DOHH2 (cell line): Measurements from ENCODE around the gene PABPC3.

ENCODE experiments used
- H3F3A ChIP-seq: fragments of 200-600 bp; sonication (generic), shearing (Covaris generic); 2 replicates; pipeline ENCODE4 v1.6.0; 2016; ENCODE audit warnings: antibody characterized with exemption, mild to moderate bottlenecking; ENCODE audit not compliant: control insufficient read depth, insufficient read depth
- H3K27ac ChIP-seq: fragments of 200-600 bp; sonication (generic); 2 replicates; pipeline ENCODE4 v1.5.1; 2014; ENCODE audit warnings: low read depth, mild to moderate bottlenecking, low read length, moderate library complexity
- H3K27me3 ChIP-seq: fragments of 200-600 bp; sonication (generic); 2 replicates; pipeline ENCODE4 v1.6.1; 2014; ENCODE audit warnings: mild to moderate bottlenecking, low read length, mixed read lengths; ENCODE audit not compliant: control insufficient read depth
- H3K36me3 ChIP-seq: fragments of 200-600 bp; sonication (generic); 2 replicates; pipeline ENCODE4 v1.6.1; 2014; ENCODE audit warnings: mild to moderate bottlenecking, low read length, moderate library complexity, mixed read lengths; ENCODE audit not compliant: control insufficient read depth
- H3K4me1 ChIP-seq: fragments of 200-600 bp; sonication (generic); 2 replicates; pipeline ENCODE4 v1.6.1; 2014; ENCODE audit warnings: mild to moderate bottlenecking, low read length, mixed read lengths; ENCODE audit not compliant: control insufficient read depth
- H3K4me2 ChIP-seq: fragments of 200-600 bp; sonication (generic); 2 replicates; pipeline ENCODE4 v1.6.0; 2014; ENCODE audit warnings: mild to moderate bottlenecking, low read length, moderate library complexity
- H3K4me3 ChIP-seq: fragments of 200-600 bp; sonication (generic); 2 replicates; pipeline ENCODE4 v1.5.1; 2014; ENCODE audit warnings: mild to moderate bottlenecking, low read length, mixed read lengths
- H3K79me2 ChIP-seq: fragments of 200-600 bp; sonication (generic); 2 replicates; pipeline ENCODE4 v1.6.1; 2014; ENCODE audit warnings: mild to moderate bottlenecking, low read length, mixed read lengths; ENCODE audit not compliant: control insufficient read depth
- H3K9me2 ChIP-seq: fragments of 200-600 bp; sonication (generic); replicated peaks from 2 replicates; pipeline ENCODE4 v1.6.1; 2014; ENCODE audit warnings: mild to moderate bottlenecking, low read length, mixed read lengths; ENCODE audit not compliant: control insufficient read depth
- H3K9me3 ChIP-seq: fragments of 200-600 bp; sonication (generic); 2 replicates; pipeline ENCODE4 v1.6.1; 2014; ENCODE audit warnings: antibody characterized with exemption, low read length, mixed read lengths; ENCODE audit not compliant: control insufficient read depth, insufficient read depth
- H4K20me1 ChIP-seq: fragments of 200-600 bp; sonication (generic); 2 replicates; pipeline ENCODE4 v1.6.0; 2014; ENCODE audit warnings: low read depth, mild to moderate bottlenecking, antibody characterized with exemption, low read length, moderate library complexity; ENCODE audit not compliant: control insufficient read depth, insufficient read depth
- EZH2phosphoT487 ChIP-seq: fragments of 200-600 bp; sonication (generic); IDR thresholded peaks from 2 replicates; pipeline ENCODE4 v1.6.1; 2017; ENCODE audit warnings: borderline replicate concordance, mild to moderate bottlenecking, antibody characterized with exemption, low read length, moderate library complexity, mixed read lengths
- TF ChIP-seq, protein P1 (sequence below): fragments of 200-600 bp; sonication (generic); IDR thresholded peaks from one replicate; pipeline ENCODE4 v1.5.1; 2014; ENCODE audit warnings: antibody characterized with exemption, mild to moderate bottlenecking, low read depth, low read length; ENCODE audit not compliant: poor library complexity, severe bottlenecking

PABPC3 gene

GRCh38 chr13:25068810-25069209 is 27.1 kb upstream of the PABPC3 start:
- no peaks in the 10 kb centered on the region for H3K4me1 ChIP-seq
- H3K27me3 ChIP-seq = no peaks in the 10 kb centered on the region
- H3F3A ChIP-seq = no peaks in the 10 kb centered on the region
- no peak for TF ChIP-seq EZH2phosphoT487
- TF ChIP-seq, protein P1, sequence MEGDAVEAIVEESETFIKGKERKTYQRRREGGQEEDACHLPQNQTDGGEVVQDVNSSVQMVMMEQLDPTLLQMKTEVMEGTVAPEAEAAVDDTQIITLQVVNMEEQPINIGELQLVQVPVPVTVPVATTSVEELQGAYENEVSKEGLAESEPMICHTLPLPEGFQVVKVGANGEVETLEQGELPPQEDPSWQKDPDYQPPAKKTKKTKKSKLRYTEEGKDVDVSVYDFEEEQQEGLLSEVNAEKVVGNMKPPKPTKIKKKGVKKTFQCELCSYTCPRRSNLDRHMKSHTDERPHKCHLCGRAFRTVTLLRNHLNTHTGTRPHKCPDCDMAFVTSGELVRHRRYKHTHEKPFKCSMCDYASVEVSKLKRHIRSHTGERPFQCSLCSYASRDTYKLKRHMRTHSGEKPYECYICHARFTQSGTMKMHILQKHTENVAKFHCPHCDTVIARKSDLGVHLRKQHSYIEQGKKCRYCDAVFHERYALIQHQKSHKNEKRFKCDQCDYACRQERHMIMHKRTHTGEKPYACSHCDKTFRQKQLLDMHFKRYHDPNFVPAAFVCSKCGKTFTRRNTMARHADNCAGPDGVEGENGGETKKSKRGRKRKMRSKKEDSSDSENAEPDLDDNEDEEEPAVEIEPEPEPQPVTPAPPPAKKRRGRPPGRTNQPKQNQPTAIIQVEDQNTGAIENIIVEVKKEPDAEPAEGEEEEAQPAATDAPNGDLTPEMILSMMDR = no peak
- H3K36me3 ChIP-seq = no peaks in the 10 kb centered on the region
- H3K9me3 ChIP-seq = no peaks in the 10 kb centered on the region
- no peak overlapping the region for H3K4me2 ChIP-seq
- no peaks in the 10 kb centered on the region for H3K9me2 ChIP-seq
- no peak overlapping the region for H3K4me3 ChIP-seq
- H3K79me2 ChIP-seq = no peaks in the 10 kb centered on the region
- no peaks in the 10 kb centered on the region for H4K20me1 ChIP-seq
- H3K27ac ChIP-seq = no peak overlapping the region

- Histone ChIP-seq H3K4me3 (no peak overlapping the region), H3K4me1 (no peaks in the 10 kb centered on the region), H3K27me3 (no peaks in the 10 kb centered on the region), H3K9me3 (no peaks in the 10 kb centered on the region), H4K20me1 (no peaks in the 10 kb centered on the region), H3K36me3 (no peaks in the 10 kb centered on the region), H3K27ac (no peak overlapping the region), H3K9me2 (no peaks in the 10 kb centered on the region), H3K4me2 (no peak overlapping the region), H3K79me2 (no peaks in the 10 kb centered on the region), H3F3A (no peaks in the 10 kb centered on the region)
- TF ChIP-seq, protein P1 = no peak
- no peak for TF ChIP-seq EZH2phosphoT487
Observed at GRCh38 chr13:25069236-25069635, 26.7 kb upstream of the PABPC3 start.

DNA sequence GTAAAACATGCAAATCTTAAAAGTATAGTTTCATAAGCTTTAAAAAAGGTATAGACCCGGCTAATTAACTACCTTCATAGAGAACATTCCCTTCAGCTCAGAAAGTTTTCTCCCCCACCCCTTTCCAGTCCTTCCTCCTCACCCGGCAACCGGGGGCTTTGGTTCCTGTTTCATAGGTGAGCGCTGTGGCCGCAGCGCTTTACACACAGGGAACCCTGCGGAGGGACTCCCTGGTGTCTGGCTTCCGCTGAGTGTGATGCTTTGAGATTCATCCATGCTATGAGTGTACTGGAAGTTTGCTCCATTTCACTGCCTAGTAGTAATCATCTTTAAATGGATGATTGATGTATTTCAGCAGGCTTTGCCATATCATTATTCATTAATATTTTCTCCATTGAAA is 26.0 kb upstream of the PABPC3 start:
- no peaks in the 10 kb centered on the region for H3K79me2 ChIP-seq
- no peaks in the 10 kb centered on the region for H3F3A ChIP-seq
- no peak overlapping the region for H3K27ac ChIP-seq
- TF ChIP-seq, protein P1 = no peak
- no peak for TF ChIP-seq EZH2phosphoT487
- H3K36me3 ChIP-seq = no peaks in the 10 kb centered on the region
- H4K20me1 ChIP-seq = no peaks in the 10 kb centered on the region
- no peaks in the 10 kb centered on the region for H3K27me3 ChIP-seq
- H3K9me3 ChIP-seq = no peaks in the 10 kb centered on the region
- no peaks in the 10 kb centered on the region for H3K9me2 ChIP-seq
- no peak overlapping the region for H3K4me2 ChIP-seq
- H3K4me3 ChIP-seq = no peak overlapping the region
- H3K4me1 ChIP-seq = no peaks in the 10 kb centered on the region

GRCh38 chr13:25080773-25081172 is 15.2 kb upstream of the PABPC3 start:
- no peak overlapping the region for H3K4me3 ChIP-seq
- no peaks in the 10 kb centered on the region for H3K9me2 ChIP-seq
- no peak for TF ChIP-seq EZH2phosphoT487
- TF ChIP-seq, protein P1 = no peak
- H3K36me3 ChIP-seq = no peaks in the 10 kb centered on the region
- H4K20me1 ChIP-seq = peaks cover 3% of the 10 kb centered on the region; the same call in 1 of the 2 replicates
- H3F3A ChIP-seq = no peaks in the 10 kb centered on the region
- no peak overlapping the region for H3K4me2 ChIP-seq
- no peak overlapping the region for H3K27ac ChIP-seq
- no peaks in the 10 kb centered on the region for H3K79me2 ChIP-seq
- H3K9me3 ChIP-seq = no peaks in the 10 kb centered on the region
- H3K4me1 ChIP-seq = no peaks in the 10 kb centered on the region
- peaks cover 6% of the 10 kb centered on the region for H3K27me3 ChIP-seq
